Hematopoietic multipotent progenitor cell treated with erythropoietin and hydrocortisone succinate and interleukin-3 and kit ligand, for 6 days (in vitro differentiated cells): Measurements from ENCODE around the gene ALDH1L1.

ENCODE experiments used
- DNase-seq: peaks from one replicate; pipeline ENCODE4 v3.0.0-alpha.2; 2015

The ALDH1L1 gene

DNA sequence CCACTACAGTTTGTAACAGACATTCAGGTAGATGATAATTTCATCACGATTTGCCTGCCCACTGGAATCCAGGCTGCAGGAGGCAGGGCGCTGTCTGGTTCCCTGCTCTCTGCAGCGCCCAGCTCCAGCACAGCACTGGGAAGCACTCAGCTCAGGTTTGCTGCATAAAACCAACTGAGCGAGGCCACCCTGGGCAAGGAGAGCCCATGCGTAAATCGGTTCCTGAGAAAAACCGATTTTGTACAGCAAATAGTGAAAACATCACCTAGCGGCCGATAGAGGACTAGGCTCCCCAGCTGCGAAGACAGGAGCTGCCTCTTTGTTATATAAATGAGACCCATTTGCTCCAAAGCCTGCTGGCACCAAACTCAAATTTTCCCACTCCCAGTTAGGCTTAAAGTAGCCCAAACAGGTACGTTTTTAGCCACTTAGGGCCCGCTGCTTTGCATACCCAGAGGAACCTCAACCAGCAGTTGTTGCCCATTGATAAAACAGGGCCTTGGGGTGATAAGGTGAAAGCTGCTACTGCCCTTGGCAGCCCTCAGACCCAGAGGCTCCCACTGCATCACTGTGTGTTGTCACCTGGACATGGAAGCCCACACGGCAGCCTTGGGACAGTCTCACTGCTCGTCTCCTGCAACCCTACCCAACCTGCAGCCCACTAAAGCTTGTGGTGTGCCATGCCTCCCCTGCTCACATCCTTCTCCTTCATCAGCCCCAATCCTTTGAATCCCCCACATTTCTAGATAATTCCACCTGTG lies 47.5 kb downstream of the ALDH1L1 start:
- no peak for DNase-seq

DNA sequence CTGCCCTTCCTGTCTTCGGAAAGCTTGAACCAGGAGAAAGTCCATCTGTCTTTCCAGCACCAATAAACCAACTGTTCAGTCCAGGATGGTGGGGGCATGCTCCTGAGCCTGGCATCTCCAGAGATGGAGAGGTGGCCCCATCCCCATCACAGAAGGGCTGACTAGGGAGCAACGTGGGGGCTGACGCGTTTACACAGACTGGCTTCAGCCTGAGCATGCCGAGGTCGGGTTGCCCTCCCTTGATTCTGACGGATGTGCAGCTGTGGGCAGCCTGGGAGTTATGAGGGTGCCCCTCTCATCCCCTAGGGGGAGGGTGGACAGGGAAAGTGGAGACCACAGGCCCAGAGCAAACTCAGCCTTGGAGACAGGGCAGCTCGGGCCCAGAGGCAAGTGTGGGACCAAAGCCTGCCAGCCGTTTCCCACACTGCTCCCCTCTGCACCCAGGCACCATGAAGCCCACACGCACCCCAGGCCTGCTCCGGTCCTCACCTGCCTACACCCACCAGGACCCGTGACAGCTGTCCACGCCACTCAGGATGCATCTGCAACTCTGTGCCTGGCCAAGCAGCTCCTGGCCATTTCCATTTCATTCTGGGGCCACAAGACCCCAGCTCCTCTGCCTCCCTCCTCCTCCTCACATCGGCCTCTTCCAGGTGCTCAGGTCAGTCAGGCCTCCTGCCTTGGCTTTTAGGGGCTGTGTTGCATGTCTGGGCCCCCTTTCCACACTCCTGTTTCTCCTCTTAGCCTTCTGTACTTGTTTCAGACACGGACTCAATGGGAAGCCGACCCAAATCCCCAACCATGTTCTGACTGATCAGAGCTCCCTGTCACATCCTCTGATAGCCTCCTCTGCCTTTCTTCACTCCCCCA lies 48.3 kb downstream of the ALDH1L1 start:
- no peak for DNase-seq

DNA sequence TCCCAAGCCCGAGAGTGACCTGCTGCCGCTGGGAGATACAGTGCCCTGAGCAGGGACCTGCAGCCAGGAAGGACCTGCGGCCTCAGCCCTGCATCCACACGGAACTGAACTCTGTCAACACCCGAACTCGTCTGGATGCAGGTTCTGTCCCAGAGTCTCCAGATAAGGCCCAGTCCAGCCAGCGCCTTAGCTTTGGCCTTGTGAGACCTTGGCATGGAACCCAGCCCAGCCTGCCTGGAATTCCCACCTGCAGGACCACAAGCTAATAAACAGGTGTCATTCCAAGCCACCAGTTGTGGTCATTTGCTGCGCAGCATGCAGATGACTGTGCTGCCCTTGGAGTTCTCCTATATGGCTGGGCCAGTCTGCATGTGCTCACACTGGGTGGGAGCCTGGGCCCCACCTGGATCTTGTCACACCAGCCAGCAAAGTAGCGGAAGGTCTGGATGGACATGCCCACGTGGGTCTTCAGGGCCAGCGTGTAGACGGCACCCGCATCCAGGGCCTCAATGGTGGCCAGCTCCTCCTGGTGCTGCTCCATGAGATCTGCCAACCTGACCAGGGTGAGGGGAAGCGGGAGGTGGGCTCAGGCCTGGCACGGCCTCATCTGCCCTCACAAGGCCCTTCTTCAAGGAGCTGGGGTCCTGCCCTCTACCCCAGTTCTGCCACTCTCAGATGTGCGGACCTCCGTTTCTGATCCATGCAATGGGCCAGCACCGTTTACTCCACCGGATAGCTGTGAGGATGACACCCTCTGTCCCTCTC lies 49.2 kb downstream of the ALDH1L1 start:
- no peak for DNase-seq

DNA sequence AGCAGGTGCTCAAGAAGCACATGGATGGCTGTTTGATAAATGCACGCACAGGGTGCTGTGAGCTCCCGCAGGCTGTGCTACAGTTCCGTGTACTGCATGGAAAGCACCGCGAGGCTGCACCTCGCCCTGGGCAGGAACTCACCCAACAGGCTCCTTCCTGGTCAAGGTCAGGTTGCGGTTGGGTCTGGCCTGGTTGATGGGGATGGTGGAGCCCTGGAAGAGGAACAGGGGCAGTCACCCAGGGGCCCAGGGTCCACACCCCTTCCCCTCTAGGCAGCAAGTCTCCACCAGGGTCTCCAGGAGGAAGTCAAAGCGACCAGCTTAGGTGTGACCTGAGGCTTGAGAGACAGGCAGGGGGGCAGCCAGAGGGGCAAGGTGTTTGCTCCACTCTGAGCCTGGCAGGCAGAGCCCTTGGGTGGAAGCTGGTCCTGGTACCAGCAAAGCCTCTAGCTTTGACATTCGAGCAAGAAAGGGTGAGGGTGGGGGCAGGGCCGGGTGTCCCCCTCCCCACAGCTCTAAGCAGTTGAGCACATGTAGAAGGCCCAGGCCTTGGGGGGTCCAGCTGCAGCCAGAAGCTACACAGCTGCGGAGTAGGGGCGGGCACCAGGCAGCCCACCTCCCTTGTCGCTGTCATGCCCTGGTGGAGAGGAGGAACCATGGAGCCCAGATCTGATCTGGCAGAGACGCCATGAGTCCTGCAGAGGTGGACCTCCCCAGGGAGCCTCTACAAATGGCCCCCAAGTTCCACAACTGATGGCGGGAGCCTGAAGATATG lies 50.1 kb downstream of the ALDH1L1 start:
- DNase-seq: no peak

DNA sequence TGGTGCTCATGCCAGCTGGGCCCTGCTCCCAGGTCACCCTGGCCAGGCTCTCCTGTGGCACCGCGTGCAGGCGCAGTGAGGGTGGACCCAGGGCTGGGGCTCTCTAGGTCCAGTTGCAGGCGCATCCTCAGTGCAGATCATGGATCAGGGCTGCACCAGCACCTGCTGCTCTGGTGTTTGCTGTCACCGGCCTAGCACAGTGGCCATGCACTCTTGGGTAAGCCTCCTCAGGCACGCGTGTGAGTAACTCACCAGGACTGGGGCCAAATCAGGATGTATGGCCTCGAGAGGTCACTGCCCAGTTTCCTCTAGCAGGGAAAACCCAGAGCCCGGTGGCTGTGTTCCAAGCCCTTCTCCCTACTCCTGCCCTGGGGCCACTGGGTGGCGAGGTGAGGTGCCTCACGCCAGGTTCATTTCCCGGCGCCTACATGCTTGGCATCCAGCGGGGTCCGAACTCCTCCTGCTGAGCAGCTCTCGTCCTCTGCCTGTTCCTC lies 50.9 kb downstream of the ALDH1L1 start:
- DNase-seq: peak; percentile 2

DNA sequence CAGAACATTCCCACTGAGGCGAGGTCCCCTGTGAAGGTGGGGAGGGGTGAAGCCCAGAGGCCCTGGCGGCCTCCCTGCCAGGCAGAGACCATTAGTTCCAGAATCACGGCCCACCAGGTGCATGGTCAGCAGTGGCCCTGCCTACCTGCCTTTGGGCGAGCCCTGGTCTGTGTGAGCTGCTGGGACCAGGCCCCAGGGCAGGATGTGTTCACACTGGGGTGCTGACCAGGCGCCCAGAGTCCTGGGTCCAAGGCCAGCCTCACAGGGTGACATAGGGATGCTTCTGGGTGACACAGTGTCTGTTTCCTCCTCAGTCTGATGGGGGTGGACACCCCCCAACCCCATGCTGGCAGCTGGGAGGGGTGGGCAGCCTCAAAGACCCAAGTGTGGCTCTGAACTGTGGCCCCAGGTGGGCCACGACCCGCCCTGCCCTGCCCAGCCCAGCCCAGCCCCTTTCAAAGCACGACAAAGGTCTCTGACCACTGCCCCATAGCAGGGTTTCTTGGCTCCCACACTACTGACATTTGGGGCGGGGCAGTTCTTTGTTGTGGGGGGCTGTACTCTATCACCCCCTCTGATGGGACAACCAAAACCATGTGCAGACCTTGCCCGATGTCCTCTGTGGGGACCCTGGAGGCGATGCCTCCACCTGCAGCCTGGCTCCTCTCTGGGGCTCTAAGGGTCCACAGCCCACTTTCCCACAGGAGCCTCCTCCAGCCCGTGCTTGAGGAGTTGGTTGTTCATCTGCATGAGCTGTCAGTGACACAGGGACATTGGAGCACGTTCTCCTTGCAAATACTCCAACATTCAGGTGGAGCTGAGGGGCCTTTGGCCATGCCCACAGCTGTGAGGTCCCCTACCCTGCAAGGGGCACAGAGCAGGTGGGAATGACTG lies 51.6 kb downstream of the ALDH1L1 start:
- DNase-seq: no peak

DNA sequence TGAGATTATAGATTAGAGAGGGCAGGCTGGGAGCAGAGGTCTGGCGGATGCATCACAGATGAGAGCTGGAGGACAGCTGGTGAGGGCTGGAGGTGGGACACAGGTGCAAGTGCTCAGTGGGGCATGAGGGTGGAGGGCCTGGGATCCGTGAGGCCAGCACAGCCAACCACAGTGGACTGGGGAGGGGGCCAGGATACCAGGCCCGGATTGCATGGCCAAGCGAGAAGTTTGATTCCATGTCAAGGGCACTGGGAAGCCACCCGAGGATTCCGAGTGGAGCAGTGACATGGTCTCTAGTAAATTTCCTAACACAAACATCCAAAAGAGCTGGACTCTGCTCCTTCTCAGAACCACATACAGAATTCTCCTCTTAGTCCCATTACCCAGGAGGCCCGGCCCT lies 52.5 kb downstream of the ALDH1L1 start:
- no peak for DNase-seq

DNA sequence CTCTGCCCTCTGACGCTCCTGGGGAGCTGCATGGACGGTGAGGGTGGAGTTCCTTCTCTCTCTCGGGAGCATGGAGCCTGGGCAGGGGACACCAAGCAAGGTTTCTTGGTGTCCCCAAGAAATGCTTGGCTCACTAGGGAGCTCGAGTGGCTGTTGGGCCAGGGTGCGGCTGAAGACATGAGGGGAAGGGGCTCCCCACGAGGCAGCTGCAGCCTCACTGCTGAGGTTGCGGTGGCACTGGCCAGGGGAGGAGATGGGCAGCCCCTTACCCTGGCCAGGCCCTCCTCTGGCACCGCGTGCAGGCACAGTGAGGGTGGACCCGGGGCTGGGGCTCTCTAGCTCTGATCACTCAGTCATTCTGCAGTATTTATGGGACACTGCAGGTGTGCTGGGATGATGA lies 52.9 kb downstream of the ALDH1L1 start:
- no peak for DNase-seq

DNA sequence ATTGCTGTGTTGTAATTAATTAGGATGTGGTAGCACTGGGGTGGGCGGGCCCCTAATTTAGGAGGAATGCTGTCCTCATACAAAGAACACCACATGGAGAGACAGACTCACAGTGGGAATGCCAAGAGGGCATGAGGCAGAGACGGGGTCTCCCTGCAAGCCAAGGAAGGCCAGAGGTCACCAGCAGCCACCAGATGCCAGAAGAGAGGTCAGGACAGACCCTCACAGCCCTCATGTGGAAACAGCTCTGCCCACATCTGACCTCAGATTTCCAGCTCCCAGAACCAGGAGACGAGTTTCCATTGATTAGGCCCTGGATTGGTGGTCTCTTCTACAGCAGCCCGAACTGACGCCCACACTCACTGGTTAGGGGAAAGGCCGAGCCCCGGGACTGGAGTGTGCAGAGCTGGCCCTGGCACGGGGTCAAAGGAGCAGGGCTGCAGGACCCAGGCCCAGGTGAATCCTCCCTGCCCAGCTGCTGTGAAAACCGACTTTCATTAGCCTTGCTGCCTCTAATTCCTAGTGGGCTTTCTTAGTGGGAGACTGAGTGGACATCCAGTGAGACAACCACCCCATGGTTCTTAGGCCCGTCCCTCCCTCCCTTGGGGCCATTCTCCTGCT lies 53.5 kb downstream of the ALDH1L1 start:
- no peak for DNase-seq

DNA sequence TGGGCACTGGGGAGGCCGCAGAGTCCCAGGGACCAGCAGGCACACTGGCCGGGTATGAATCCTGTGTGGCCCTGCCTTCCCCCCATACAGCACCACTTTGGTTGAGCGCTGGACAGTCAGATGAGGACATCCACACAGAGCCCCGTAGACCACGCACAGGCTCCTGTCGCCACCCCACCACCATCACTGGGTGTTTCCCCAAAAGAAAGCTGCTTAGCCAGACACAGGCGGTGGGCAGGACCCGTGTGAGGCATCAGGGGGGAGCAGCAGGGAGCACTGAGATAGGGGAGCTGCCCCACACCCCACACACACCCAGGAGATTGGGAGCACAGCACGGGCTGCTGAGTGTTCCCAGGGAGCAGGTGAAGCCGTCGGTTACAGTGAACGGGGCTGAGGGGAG lies 54.1 kb downstream of the ALDH1L1 start:
- no peak for DNase-seq

DNA sequence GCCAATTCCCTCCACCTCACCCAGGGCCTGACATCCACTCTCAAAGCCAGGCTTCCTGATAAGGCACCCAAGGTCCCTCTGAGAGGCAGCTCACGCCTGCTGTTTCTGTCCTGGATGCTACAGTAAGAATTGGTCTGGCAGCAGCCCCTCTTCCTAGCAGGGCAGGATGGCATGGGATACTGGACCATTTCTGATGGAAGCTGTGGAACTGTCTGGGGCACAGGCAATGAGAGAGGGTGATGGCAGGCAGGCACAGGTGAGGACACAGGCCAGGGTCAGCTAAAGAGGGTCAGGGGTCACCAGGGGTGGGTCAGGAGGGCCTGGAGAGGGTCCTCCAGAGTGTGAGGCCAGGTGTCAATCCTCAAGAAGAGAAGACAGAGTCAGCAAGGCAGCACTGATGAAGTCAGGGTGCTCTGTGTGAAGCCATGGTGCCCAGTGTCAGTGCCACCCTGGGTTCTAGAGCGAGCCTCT lies 54.6 kb downstream of the ALDH1L1 start:
- DNase-seq: no peak

DNA sequence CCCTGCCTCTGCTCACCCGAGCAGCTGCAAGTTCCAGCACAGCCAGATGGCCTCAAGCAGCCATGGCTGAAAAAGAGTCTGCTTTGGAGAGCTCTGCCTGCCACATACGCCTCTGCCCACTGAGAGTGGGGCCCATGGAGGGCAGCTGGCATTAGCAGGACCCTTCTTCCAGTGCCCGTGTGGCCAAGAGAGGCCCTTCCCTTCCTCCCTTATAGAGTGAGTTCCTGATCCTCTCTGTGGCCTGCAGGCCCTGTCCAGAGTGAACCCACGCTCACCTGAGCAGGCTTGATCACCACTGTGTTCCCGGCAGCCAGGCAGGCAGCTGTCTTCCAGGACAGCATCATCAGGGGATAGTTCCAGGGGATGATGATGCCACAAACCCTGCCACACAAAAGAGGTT lies 55.0 kb downstream of the ALDH1L1 start:
- DNase-seq: no peak

DNA sequence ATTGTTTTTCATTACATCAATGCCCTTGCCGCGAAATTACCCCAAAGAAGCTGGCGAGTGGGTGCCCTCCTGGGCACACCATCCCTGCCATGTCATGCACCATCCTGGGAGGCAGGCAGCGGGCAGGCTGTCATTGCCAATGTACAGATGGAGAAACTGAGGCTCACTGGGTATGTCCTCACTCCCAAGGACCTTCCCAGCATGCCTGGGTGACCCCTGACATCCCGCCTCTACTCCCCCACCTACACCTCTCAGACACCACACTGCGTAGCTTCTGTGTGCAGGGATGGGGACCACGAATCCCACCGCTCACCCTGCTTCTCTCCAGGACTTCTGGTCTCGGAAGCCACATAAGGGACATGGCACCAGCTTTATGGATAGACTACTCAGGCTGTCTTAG lies 55.5 kb downstream of the ALDH1L1 start:
- DNase-seq: no peak

DNA sequence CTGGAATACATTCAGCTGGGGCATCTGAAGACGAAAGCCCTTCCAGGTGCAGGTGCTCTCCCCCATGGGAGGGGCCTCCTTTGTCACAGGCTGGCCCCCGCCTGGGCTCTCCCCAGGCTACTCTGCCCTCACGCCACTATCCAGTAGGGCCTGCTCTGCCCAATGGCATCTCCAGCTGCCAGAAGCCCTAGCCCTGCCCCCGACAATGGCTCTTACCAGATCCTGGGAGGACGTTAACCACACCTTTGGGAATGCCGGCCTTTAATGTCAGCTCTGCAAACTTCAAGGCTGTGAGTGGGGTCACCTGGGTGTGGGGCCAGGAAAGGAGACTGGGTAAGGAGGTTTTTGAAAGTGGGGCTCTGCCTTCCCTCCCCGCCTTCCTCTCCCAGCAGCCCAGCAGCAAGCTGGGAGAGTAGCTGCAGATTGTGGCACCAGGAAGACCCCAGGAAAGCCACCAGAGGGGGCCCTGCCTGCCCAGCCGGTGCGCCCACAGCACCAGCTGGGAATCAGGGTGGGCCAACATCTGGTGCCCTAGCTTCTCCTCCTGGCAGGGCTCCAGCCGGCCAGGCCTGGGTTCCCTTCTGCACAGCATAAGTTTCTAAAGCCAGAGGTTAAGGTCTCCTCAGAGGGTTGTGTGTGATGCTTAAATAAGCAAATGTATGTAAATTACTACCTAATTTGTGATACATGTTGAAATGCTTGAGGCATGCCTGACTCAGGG lies 56.1 kb downstream of the ALDH1L1 start:
- DNase-seq: no peak

DNA sequence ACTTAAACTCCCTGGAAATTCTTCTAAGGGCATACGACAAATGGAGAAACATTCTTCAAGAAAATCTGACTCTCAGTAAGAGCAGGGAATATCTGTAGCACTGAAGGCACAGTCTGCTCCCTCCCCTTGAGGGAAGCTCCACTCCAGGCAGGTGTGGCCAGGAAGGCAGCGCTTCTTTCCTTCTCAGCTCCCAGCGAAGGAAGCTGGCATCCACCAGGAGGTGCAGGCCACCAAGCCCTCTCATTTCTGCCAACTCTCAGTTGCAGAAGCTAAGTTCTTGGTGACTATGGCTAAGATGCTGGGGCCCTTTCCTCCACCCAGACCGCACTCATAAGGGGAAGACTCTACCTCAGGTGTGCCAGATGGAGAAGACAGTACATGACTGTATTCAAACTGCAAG lies 58.8 kb downstream of the ALDH1L1 start:
- no peak for DNase-seq

DNA sequence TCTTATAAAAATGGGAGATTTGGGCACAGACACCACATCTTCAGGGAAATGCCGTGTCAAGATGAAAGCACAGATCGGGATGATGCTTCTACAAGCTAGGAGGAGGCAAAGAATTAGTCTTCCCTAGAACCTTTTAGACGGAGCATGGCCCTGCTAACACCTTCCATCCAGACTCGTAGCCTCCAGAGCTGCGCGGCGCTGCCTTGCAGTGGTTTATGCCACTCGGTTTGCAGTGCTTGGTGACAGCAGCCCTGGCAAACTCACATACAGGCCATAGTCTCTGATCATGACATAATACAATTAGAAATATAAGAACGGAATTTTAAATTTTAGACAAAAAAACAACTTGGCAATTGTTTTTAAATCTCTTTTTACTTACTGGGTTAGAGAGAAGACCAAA lies 59.3 kb downstream of the ALDH1L1 start:
- DNase-seq: no peak

DNA sequence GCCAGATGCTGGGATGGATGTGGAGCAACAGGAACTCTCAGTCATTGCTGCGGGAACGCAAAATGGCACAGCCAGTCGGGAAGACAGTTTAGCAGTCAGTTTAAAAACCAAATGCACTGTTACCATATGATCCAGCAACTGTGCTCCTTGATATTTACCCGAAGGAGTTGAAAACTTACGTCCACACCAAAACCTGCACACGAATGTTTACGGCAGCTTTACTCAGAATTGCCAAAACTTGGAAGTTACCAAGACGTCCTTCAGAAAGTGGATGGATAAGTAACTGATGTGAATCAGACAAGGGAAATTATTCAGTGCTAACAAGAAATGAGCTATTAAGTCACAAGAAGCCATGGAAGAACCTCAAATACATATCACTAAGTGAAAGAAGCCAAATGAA lies 60.4 kb downstream of the ALDH1L1 start:
- no peak for DNase-seq

DNA sequence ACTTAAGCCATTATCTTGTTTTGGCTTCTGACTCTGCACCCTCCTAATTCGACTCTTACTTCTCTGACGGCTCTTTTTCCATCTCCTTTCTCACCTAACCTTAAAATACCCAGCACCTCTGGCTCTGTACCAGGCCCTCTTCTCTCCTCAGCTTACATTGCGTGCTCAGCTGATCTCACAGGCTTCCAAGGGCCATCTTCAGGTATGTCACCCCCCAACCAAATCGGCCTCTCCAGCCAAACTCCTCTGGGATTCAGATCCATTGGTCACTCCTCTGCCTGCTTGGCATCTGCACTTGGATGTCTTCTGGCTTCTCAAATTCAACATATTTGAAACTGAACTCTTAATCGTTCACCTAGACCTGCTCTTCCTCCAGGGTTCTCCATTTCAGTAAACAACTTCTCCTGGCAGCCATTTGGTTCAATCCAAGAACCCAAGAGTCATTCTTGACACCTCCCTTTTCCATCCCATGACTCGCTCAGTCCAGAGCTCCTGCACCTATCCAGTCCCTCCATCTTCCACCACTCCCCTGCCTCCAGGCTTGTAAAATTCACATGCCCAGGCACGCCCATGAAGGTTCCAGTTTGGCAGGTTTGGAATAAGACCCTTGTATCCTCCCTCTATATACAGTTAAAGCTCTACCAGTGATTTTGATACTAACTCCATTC lies 61.2 kb downstream of the ALDH1L1 start:
- no peak for DNase-seq

DNA sequence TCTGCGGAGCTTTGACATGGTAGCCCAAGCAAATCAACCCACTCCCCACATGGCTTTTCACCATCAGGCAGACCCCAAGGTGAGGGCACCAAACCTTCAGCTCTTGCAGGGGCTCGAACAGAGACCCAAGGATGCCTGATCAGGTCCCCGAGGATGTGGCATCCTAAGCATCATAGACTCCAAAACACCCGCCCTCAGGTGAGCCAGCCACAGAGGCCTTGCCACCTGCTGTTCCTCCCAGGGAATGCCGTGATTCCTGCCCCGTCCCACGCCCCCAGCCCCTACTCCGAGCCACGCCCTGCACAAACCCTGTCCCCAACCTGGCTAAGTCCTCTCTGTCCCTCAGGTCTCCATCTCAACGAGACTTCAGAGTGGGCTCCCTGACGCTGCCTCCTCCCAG lies 61.8 kb downstream of the ALDH1L1 start:
- DNase-seq: no peak

DNA sequence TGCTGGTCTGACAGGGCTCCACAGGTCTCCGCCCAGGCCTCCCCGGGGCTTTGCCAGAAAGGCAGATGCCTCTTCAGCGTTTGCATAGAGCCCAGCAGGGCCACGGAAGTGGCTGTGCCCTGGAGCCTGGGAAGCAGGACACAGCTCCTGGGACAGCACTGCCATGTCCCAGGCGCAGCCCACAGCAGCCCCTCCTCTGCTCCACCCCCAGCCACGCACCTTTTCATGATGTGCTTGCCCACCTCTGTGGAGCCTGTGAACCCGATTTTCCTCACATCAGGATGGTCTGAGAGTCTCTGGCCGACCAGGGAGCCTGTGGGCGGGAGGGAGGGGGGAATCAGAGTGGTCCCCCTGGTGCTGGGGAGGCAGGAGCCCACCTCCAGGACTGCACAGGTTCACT lies 62.6 kb downstream of the ALDH1L1 start:
- DNase-seq: no peak
